ENCODE data around the gene AKR1B15.

GRCh38 chr7:134571101-134571500 lies 22.2 kb downstream of the AKR1B15 start:
- TF ChIP-seq, protein P1, sequence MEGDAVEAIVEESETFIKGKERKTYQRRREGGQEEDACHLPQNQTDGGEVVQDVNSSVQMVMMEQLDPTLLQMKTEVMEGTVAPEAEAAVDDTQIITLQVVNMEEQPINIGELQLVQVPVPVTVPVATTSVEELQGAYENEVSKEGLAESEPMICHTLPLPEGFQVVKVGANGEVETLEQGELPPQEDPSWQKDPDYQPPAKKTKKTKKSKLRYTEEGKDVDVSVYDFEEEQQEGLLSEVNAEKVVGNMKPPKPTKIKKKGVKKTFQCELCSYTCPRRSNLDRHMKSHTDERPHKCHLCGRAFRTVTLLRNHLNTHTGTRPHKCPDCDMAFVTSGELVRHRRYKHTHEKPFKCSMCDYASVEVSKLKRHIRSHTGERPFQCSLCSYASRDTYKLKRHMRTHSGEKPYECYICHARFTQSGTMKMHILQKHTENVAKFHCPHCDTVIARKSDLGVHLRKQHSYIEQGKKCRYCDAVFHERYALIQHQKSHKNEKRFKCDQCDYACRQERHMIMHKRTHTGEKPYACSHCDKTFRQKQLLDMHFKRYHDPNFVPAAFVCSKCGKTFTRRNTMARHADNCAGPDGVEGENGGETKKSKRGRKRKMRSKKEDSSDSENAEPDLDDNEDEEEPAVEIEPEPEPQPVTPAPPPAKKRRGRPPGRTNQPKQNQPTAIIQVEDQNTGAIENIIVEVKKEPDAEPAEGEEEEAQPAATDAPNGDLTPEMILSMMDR (conservative IDR thresholded peaks at IDR 0.05; ENCODE audit: low read depth, low read length) = no peak
- TF ChIP-seq EZH2 (IDR thresholded peaks at IDR 0.05; ENCODE audit: borderline replicate concordance, low read depth, low read length, poor library complexity, severe bottlenecking) = no peak

Data from A673 (cell line).